Hematopoietic multipotent progenitor cell treated with erythropoietin and hydrocortisone succinate and interleukin-3 and kit ligand, for 15 days (in vitro differentiated cells): ENCODE measurements around the gene AEBP1.

ENCODE experiments used
- DNase-seq: peaks from one replicate; pipeline ENCODE4 v3.0.0-alpha.2; 2015; ENCODE audit warnings: low spot score

AEBP1 gene

GRCh38 chr7:44067064-44067951 lies 36.8 kb upstream of the AEBP1 start:
- no peak for DNase-seq

DNA sequence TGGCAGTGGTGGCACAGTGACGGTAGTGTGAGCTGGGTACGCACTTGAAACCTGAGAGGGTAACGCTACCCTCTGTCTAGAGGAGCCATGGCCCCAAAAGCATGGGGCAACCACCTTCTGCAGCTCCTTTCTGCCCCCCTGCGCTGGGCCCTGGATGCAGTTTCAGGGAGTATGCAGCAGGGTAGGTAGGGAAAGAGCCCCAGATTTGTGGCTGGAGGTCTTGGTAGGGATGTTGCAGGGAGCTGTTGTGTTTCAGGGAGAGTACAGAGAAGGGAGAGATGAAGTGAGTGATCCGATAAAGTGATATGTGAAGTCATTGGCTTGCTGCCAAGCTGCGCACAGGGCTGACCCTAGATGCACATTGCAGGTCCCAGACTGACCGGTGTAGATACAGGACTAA lies 36.1 kb upstream of the AEBP1 start:
- DNase-seq, result no peak

- DNase-seq, result no peak
These were observed 32.3 kb upstream of the AEBP1 start for GRCh38 chr7:44071726-44072363.

DNA sequence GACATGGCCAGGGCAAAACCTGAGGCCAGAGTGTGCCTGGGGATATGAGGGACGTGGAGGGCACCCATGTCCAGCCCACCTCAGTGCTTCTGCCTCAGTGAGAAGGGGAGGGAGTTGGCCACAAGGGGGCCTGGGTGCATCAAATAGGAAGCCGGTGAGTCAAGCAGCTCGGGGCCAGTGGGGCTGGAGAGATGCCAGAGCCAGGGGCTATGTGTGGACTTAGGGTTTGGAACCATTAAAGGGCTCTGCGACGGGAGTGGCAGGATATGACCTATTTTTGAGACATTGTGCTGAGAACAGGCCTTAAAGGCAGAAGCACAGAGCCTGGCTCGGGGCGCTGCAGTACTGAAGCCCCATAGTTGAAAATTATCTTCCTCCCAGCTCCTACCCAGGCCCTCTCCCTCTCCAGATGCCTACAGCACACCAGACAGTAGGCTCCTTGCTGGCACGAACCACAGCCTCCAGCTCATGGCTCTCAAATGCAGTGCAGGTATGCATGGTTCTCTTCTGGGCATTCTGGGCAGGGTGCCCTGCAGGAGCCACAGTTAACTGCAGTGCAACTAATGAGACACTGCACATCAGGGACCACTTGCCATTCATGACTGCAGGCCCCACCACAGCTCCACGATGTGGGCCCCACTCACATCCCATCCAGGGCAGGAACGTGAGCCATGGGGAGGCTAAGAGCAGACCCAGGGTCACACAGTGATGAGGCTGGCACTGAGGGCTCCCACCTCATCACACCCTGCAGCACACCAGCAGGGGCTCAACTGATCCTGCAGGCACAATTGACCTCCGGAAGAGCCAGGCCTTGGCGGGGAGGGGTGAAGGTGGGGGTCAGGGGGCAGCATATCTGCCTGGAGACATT lies 31.5 kb upstream of the AEBP1 start:
- DNase-seq, result peak; percentile 43

DNA sequence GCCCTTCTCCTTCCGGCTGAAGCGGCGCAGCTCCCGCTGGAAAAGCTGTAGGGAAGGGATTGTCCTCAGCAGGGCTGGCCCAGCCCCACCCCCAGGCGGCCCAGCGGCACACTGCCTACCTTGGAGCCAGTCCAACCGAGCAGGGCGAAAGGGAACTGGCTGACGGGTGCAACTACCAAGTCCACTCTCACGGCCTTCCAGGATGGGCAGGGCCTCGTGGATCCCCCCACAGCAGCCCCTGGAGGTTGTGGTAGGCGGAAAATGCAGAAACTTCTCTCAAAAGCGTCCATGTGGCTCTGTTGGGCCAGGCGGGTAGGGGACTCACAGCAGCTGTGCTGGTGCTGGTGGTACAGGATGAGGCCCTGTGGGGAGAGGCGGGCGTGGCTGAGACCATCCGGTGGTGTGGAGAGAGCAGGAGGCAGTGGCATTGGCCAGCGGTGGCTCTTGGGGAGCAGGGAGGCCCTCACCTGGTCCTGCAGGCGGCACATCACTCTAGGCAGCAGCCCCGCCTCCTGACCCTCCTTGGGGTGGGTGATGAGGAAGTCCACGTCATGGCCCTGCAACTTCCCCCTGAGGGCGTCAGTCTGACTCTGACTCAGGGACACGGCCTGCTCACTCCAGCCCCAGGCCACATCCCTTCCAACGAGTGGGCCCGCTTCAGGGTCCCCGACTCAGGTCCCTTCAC lies 30.3 kb upstream of the AEBP1 start:
- DNase-seq, result no peak

DNA sequence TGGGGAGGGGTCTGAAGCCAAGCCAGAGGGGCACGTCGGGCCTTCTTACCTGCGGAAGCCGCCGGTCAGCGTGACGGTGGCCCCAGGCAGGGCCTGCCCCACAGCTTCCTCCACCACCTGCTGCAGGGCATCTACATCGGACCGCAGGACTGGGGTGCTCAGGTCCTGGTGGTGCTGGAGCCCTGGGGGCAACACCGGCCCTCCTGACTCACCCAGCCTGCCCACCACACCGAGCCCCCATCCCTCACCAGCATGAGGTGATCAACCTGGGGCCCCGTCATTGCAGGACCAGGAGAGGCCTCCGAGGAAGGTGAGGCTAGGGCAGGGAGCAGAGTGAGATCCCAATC lies 29.8 kb upstream of the AEBP1 start:
- no peak for DNase-seq

DNA sequence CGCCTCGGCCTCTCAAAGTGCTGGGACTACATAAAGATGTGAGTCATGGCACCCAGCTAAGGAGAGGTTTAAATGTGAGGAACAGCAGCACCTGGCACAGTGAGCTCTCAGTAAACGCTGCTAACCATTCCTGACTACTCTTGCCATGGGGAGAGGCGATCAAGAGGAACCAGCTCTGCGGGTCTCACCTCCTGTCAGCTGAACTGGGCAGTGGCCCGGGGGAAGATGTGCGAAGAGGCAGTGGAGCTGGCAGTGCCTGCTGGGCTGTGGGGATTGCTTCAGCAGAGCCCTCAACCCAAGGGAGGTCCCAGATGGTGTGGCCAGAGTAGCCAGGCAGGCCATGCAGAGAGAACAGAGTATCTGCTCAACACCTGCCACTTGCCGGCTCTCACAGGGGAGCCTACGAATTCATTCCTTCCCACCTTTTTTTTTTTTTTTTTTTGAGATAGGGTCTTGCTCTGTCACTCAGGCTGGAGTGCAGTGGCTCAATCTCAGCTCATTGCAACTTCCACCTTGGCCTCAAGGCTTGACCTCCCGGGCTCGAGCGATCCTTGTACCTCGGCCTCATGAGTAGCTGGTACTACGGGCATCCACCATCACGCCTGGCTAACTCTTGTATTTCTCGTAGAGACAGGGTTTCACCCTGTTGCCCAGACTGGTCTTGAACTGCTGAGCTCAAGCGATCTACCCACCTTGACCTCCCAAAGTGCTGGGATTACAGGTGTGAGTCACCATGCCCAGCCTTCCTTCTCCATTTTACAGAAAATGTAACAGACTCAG lies 28.7 kb upstream of the AEBP1 start:
- no peak for DNase-seq

GRCh38 chr7:44076101-44076895 lies 27.8 kb upstream of the AEBP1 start:
- DNase-seq, result no peak

DNA sequence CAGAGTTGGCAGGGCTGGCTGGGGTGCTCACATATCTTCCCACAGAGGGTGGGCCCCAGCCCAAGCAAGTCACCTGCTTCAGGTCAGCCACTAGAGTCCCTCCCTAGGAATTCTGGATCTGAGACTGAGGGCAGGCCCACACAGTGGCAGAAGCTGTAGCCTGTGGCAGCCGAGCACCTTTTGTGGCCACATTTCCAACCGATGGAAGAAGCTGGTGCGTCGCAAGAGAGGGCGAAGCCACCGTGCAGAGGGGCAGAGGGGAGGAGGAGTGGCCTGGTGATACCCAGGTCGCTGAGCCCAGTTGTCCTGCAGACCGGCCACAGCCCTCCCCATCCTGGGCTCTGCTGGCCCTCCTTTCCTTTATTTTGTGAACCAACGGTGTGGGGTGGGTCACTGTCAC lies 27.1 kb upstream of the AEBP1 start:
- no peak for DNase-seq

DNA sequence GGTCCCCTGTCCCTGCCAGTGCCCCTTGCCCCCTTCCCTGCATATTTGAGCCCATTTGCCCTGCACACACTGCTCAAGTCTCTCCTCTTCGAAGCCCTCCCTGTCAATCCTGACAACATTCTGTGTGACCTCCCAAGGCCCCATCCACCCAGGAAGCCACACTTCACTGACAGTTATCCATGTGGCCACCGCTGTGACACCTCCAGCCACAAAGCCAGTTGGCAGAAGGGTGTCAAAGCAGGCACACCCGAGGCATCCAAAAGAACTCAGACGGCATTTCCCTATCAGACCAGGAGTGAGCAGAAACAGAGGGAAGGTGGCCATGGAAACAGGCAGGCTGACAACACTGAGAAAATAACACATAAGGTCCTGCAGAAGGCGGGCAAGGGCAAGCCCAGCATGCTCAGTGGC lies 26.5 kb upstream of the AEBP1 start:
- no peak for DNase-seq

GRCh38 chr7:44078521-44078920 lies 25.6 kb upstream of the AEBP1 start:
- no peak for DNase-seq

DNA sequence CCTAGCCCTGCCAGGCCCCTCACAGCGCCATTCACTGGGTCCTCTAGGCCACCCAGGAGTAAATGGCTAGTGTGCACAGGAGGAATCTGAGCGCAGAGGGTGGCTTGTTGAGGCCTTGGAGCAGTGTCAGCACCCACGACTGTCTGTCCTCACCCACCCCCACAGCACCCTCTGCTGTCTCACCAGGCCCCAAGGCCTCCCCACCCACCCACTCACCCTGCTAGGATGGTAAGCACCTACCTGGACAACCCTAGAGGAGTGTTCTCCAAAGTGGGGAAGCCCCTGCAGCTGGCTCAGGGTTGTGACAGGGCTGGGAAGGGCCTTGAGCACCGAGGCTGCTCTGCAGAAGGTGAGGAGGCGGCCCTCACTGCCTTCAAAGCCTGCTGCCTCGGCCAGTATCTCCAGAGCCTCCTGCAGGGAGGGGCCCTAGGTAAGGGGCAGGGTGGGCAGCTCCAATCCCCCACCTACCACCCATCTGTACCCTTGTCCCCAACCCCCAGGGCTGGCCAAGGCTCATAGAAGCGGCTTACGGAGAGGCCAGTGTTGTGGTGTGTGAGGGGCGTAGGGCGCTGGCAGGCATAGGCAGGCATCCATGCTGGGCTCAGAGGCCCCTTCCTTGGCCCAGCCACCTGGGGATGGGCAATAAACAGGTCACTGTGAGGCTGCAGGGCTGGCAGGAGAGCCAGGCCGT lies 24.7 kb upstream of the AEBP1 start:
- DNase-seq, result no peak

- no peak for DNase-seq
These were observed 24.0 kb upstream of the AEBP1 start for GRCh38 chr7:44080118-44080517.

- no peak for DNase-seq
These were observed 23.4 kb upstream of the AEBP1 start for GRCh38 chr7:44080686-44081265.

DNA sequence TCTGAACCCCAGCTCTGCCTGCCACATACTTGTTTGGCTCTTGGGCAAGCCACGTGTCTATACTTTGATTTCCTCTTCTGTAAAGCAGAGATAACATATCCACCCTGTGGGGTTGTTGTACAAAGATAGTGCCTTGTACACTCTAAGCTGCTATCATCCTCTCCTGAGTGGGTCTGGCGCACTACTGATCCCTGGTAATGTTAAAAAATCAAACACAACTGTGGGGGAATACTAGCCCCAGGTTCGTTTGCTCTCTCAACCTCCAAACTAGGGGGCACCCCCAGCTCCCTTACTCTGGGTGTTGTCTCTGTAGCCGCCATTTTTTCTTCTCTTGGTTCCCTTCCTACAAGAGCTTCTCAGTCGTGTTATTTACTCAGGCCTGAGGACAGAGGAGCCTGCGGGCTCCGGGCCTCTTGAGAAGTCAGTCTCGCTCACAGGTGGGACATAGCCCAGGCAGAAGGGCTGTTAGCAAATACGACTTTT lies 22.8 kb upstream of the AEBP1 start:
- DNase-seq, result peak; percentile 75

DNA sequence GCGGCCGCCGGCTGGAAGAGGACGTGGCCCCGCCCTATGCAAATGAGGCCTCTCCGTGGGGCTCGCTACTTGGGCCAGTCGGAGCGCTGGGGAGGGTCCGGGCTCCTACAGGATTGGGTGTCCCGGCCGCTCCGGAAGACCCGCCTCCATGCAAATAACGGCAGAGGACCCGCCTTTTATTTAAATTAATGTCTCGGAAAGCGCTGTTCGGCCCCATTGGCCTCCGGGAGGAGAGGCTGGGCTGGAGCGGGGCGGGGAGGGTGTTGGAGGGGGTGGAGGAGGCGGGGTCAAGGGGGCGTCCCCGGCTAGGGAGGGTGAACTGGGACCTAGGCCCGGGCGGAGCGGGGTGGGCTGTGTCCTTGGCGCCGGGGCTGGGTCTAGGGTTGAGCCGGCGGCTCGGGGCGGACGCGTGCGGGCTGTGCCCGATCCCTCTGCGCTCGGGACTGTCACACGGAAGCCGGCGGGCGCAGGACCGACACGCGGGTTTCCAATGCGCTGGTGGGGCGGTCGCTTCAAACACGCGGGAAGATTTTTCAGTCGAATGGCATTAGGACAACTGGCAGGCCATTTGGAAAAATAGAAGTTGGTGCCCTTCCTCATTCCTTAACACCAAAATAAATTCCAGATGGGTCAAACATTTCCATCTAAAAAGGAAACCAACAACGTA lies 21.5 kb upstream of the AEBP1 start:
- peak; percentile 94 for DNase-seq

- no peak for DNase-seq
These were observed 20.3 kb upstream of the AEBP1 start for GRCh38 chr7:44083796-44084195.

- no peak for DNase-seq
These were observed 19.4 kb upstream of the AEBP1 start for GRCh38 chr7:44084701-44085100.

DNA sequence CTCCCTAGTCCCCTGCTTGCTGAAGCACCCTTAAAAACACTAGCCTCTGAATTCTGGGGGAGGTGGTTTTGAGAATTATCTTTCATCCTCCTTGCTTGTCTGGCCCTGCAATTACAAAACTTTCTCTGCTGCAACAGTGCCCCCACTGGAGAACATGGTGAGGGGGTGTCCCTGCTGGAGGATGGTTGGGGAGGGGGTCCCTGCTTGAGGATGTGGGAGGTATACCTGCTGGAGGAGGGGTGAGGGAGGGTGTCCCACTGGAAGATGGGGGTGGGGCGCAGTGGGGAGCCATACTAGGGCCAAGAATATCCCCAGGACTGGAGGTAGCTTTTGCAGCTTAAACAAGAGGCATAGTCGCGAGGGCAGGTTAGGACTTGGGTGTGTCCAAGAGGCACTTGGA lies 18.6 kb upstream of the AEBP1 start:
- no peak for DNase-seq
